Natural killer cell (primary cell): Measurements from ENCODE around the gene BRD3OS. TPM values are rescaled to one million over a fixed set of nuclear protein-coding genes. Genes with fewer than 3 reads are reported as not detected.
A peak's percentile ranks its signal among the peaks of the same experiment; 100 is the strongest.

ENCODE experiments used
- ATAC-seq, 3 donors: fragments of 150-1000 bp in 2 of 3; fragments of 200-7000 bp in 1 of 3; cut with Tn5 transposase; 1 replicate in 1 of 3; 2 replicates in 2 of 3; pipeline ENCODE4 v1.10.0; 2021; ENCODE audit warnings: mild to moderate bottlenecking in 2 of 3, moderate library complexity in 2 of 3
- DNase-seq, 2 donors: peaks; one replicate each; pipeline versions ENCODE4 v3.0.0 to v3.0.0-alpha.2; 2013 to 2021; ENCODE audit warnings: mixed read lengths in 1 of 2
- H3K27ac ChIP-seq: one replicate; pipeline ENCODE4 v1.5.1; 2013; ENCODE audit warnings: mild to moderate bottlenecking, low read length
- H3K27me3 ChIP-seq: one replicate; pipeline ENCODE4 v1.6.1; 2013; ENCODE audit warnings: low read length; ENCODE audit not compliant: control insufficient read depth, insufficient read depth
- H3K36me3 ChIP-seq: one replicate; pipeline ENCODE4 v1.6.1; 2013; ENCODE audit warnings: low read length; ENCODE audit not compliant: control insufficient read depth, insufficient read depth
- H3K4me1 ChIP-seq: one replicate; pipeline ENCODE4 v1.6.1; 2013; ENCODE audit warnings: low read length; ENCODE audit not compliant: control insufficient read depth, insufficient read depth
- H3K4me3 ChIP-seq: one replicate; pipeline ENCODE4 v1.5.1; 2013; ENCODE audit warnings: low read length
- H3K9me3 ChIP-seq: one replicate; pipeline ENCODE4 v1.6.1; 2013; ENCODE audit warnings: low read length; ENCODE audit not compliant: control insufficient read depth, insufficient read depth
- H3K27ac Mint-ChIP-seq, 2 donors: one replicate each; pipeline ENCODE4 v1.8.0; 2022; ENCODE audit warnings: mild to moderate bottlenecking in 2 of 2, mixed read lengths in 2 of 2, moderate library complexity in 1 of 2
- H3K27me3 Mint-ChIP-seq, 2 donors: one replicate each; pipeline ENCODE4 v1.8.0; 2022; ENCODE audit warnings: low read depth in 2 of 2, mixed read lengths in 2 of 2
- H3K36me3 Mint-ChIP-seq: one replicate; pipeline ENCODE4 v1.8.0; 2022; ENCODE audit warnings: mixed read lengths
- H3K4me1 Mint-ChIP-seq, 2 donors: one replicate each; pipeline ENCODE4 v1.8.0; 2022; ENCODE audit warnings: mixed read lengths in 2 of 2
- H3K4me3 Mint-ChIP-seq: one replicate; pipeline ENCODE4 v1.8.0; 2022; ENCODE audit warnings: mild to moderate bottlenecking, moderate library complexity, mixed read lengths
- H3K9me3 Mint-ChIP-seq, 2 donors: one replicate each; pipeline ENCODE4 v1.8.0; 2022; ENCODE audit warnings: mixed read lengths in 2 of 2
- WGBS: methylation state at CpG from one replicate; pipeline ENCODE4 v1.1.7; 2013; ENCODE audit warnings: missing lambda C conversion rate; ENCODE audit not compliant: insufficient coverage; 5-methylcytosine and 5-hydroxymethylcytosine counted together
- intact Hi-C: fragments of 100-400 bp; cut with micrococcal nuclease; formaldehyde crosslinking; loops from one replicate; pipeline ENCODE4 v1.14.2; 2022
- total RNA-seq, 4 donors: library from RNA; stranded (reverse); fragments of 120-200 nt in 1 of 4; gene quantifications; one replicate each; pipeline versions ENCODE4 v1.2.3 to v1.2.4, GENCODE V29; 2013 to 2022
- TF ChIP-seq, protein P1 (sequence below): fragments of 200-600 bp; IDR thresholded peaks from one replicate; pipeline ENCODE4 v1.8.0; 2022; ENCODE audit warnings: antibody characterized with exemption

The BRD3OS gene
- total RNA-seq, 3 donors from 2014 or later (not counting 1 experiment from before 2014, with no cell fraction given) = 5.5 to 6.8 (median 6.5) TPM

DNA sequence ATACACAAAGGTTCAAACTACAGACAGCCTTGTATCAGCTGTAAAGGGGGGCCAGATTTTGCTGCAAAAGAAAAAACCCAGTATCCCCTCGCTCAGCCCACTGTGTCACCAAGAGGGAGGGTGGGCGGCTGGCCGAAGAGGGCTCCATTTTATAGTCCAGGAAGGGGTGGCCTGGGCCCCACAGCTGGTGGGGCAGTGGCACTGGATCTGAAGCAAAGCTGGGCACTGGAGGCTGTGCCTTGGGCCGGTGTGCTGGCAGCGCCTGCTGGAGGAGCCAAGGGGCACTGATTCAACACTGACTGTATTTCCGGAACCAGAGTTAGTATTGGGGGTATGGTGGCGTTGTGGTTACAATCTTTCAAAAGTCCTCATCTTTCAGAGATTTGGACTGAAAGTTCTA lies 33.4 kb downstream of the BRD3OS start:
- Histone ChIP-seq H3K27ac (no peak overlapping the region), H3K9me3 (no peaks in the 10 kb centered on the region), H3K4me3 (no peak overlapping the region), H3K4me1 (peaks cover 70% of the 10 kb centered on the region), H3K27me3 (no peaks in the 10 kb centered on the region), H3K36me3 (peaks cover 3% of the 10 kb centered on the region)
- Mint-ChIP-seq H3K4me3 (no peak overlapping the region), H3K36me3 (no peaks in the 10 kb centered on the region), H3K27me3 (no peaks in the 10 kb centered on the region), H3K4me1 (peaks cover 7 to 62% of the 10 kb centered on the region in 2 donors), H3K27ac (no peak overlapping the region), H3K9me3 (no peaks in the 10 kb centered on the region)
- intact Hi-C loops = no loop called here
- WGBS = 91% methylated on average over 7 of the region's 7 CpGs
- no peak for DNase-seq
- TF ChIP-seq, protein P1, sequence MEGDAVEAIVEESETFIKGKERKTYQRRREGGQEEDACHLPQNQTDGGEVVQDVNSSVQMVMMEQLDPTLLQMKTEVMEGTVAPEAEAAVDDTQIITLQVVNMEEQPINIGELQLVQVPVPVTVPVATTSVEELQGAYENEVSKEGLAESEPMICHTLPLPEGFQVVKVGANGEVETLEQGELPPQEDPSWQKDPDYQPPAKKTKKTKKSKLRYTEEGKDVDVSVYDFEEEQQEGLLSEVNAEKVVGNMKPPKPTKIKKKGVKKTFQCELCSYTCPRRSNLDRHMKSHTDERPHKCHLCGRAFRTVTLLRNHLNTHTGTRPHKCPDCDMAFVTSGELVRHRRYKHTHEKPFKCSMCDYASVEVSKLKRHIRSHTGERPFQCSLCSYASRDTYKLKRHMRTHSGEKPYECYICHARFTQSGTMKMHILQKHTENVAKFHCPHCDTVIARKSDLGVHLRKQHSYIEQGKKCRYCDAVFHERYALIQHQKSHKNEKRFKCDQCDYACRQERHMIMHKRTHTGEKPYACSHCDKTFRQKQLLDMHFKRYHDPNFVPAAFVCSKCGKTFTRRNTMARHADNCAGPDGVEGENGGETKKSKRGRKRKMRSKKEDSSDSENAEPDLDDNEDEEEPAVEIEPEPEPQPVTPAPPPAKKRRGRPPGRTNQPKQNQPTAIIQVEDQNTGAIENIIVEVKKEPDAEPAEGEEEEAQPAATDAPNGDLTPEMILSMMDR = no peak
- ATAC-seq = no peak

DNA sequence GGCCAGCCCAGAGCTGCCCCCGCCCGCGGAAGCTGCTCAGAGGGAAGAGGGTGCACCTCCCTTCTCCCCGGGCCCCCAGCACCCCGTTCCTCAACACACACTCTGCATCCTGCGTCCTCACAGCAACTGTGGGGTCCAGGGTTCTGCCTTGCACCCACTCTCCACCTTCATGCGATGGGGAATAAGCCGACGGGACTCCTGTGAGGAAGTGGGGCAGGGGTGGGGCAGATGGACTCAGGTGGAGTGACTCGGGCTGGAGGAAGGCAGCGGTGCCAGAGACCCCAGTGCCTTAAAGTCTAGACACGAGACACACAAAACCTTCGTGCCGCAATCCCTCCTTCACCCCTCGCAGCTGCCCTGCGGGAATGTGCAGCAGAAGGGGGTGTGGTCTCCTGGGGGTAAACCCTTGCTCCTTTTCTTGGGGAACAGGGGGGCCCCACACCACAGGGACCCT lies 33.9 kb downstream of the BRD3OS start:
- no peaks in the 10 kb centered on the region for H3K27me3 ChIP-seq
- Mint-ChIP-seq H3K27me3 (no peaks in the 10 kb centered on the region), H3K9me3 (no peaks in the 10 kb centered on the region), H3K4me3 (no peak overlapping the region), H3K36me3 (no peaks in the 10 kb centered on the region), H3K27ac (peak overlapping the region in 1 of 2 donors; percentile 73), H3K4me1 (peaks cover 7 to 62% of the 10 kb centered on the region in 2 donors)
- H3K36me3 ChIP-seq = peaks cover 3% of the 10 kb centered on the region
- intact Hi-C loops = no loop called here
- no peak overlapping the region for H3K4me3 ChIP-seq
- DNase-seq = no peak
- no peak overlapping the region for H3K27ac ChIP-seq
- H3K4me1 ChIP-seq = peaks cover 75% of the 10 kb centered on the region
- ATAC-seq = no peak
- H3K9me3 ChIP-seq = no peaks in the 10 kb centered on the region
- TF ChIP-seq, protein P1 = no peak
- WGBS = 89% methylated on average over 12 of the region's 16 CpGs

DNA sequence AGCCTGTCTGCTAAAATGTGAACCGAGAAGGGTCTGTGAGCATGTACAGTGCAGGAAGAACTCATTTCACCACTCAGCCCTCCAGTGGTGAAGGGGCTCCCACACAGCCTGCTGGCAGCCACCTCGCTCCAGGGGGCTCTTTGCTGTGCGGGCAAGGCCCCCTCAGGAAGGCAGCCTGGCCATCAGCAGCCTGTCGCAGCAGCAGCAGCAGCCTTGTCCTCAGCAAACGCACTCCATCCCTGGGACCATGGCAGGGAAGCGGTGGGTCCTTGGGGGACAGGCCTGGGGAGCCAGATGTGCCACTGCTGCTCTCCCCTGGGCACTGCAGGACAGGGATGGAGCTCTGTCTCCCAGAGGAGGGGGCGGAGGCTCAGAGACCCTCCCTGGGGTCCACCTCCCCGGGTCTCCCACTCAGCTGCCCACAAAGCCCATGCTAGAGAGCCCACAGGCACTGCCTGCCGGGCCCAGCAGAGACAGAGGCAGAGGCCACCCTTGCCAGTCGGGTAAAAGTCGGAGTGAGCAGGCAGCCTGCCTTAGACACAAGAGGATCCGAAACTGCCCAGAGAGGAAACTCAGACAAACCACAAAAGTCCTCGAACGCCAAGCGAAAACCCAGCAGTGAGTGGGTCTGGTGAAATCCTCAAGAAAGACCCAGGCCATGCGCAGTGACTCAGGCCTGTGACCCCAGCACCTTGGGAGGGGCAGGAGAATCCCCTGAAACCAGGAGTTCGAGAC lies 34.5 kb downstream of the BRD3OS start:
- Mint-ChIP-seq H3K27me3 (no peaks in the 10 kb centered on the region), H3K4me3 (no peak overlapping the region), H3K27ac (peak overlapping the region; percentile 27 to 73), H3K9me3 (no peaks in the 10 kb centered on the region), H3K36me3 (no peaks in the 10 kb centered on the region), H3K4me1 (peaks cover 7 to 65% of the 10 kb centered on the region in 2 donors)
- peaks cover 3% of the 10 kb centered on the region for H3K36me3 ChIP-seq
- no peaks in the 10 kb centered on the region for H3K27me3 ChIP-seq
- H3K4me3 ChIP-seq = no peak overlapping the region
- no peak overlapping the region for H3K27ac ChIP-seq
- DNase-seq (peak in 1 of 2 donors; percentile 30), ATAC-seq (peak; percentile 43 to 66 (median 65))
- intact Hi-C loops = loop anchor here (10.0 kb wide), 1 partner anchor 915 kb away; no protein-coding TSS in a partner anchor
- TF ChIP-seq, protein P1 = no peak
- WGBS = 35% methylated on average over 17 of the region's 17 CpGs
- peaks cover 81% of the 10 kb centered on the region for H3K4me1 ChIP-seq
- H3K9me3 ChIP-seq = no peaks in the 10 kb centered on the region
